Astrocyte (in vitro differentiated cells and primary cell): Measurements from ENCODE around the gene PLAAT2. TPM values are rescaled to one million over a fixed set of nuclear protein-coding genes. Genes with fewer than 3 reads are reported as not detected.

ENCODE experiments used
- DNase-seq: peaks from one replicate; pipeline ENCODE4 v3.0.0-alpha.2; 2010; ENCODE audit warnings: low read depth
- FAIRE-seq: peaks from 2 replicates; lab custom pipeline; 2011; peaks lifted over from hg19 to GRCh38; lab: Jason Lieb, UNC
- H2AFZ ChIP-seq: 2 replicates; pipeline ENCODE4 v1.6.0; 2012; ENCODE audit warnings: low read depth, low read length, inconsistent platforms
- H3K27ac ChIP-seq: 2 replicates; pipeline ENCODE4 v1.5.1; 2011; ENCODE audit warnings: low read depth, low read length, inconsistent platforms
- H3K27me3 ChIP-seq: 2 replicates; pipeline ENCODE4 v1.6.0; 2011; ENCODE audit warnings: low read length, inconsistent platforms; ENCODE audit not compliant: insufficient read depth
- H3K36me3 ChIP-seq: 2 replicates; pipeline ENCODE4 v1.5.1; 2011; ENCODE audit warnings: low read length, inconsistent platforms; ENCODE audit not compliant: insufficient read depth
- H3K4me1 ChIP-seq: 2 replicates; pipeline ENCODE4 v1.5.1; 2011; ENCODE audit warnings: low read length, inconsistent platforms; ENCODE audit not compliant: insufficient read depth
- H3K4me2 ChIP-seq: 2 replicates; pipeline ENCODE4 v1.6.0; 2012; ENCODE audit warnings: low read length, inconsistent platforms
- H3K4me3 ChIP-seq: 2 replicates; pipeline ENCODE4 v1.5.1; 2011; ENCODE audit warnings: low read depth, mild to moderate bottlenecking, low read length, inconsistent platforms; ENCODE audit not compliant: insufficient read depth
- H3K79me2 ChIP-seq: 2 replicates; pipeline ENCODE4 v1.6.0; 2012; ENCODE audit warnings: mild to moderate bottlenecking, low read length, inconsistent platforms; ENCODE audit not compliant: insufficient read depth
- H3K9ac ChIP-seq: 2 replicates; pipeline ENCODE4 v1.6.0; 2012; ENCODE audit warnings: mild to moderate bottlenecking, low read length, inconsistent platforms
- H3K9me3 ChIP-seq: 2 replicates; pipeline ENCODE4 v1.5.1; 2012; ENCODE audit warnings: low read depth, mild to moderate bottlenecking, low read length, inconsistent platforms; ENCODE audit not compliant: insufficient read depth
- H4K20me1 ChIP-seq: 2 replicates; pipeline ENCODE4 v1.6.0; 2012; ENCODE audit warnings: low read length, inconsistent platforms; ENCODE audit not compliant: insufficient read depth
- H3K27ac Mint-ChIP-seq: one replicate; pipeline ENCODE4 v1.8.0; 2021; ENCODE audit warnings: mild to moderate bottlenecking, mixed read lengths; ENCODE audit not compliant: unreplicated experiment
- H3K27me3 Mint-ChIP-seq: one replicate; pipeline ENCODE4 v1.8.0; 2021; ENCODE audit warnings: low read depth, mixed read lengths; ENCODE audit not compliant: unreplicated experiment
- H3K36me3 Mint-ChIP-seq: one replicate; pipeline ENCODE4 v1.8.0; 2021; ENCODE audit warnings: low read depth, mixed read lengths; ENCODE audit not compliant: unreplicated experiment
- H3K4me1 Mint-ChIP-seq: one replicate; pipeline ENCODE4 v1.8.0; 2021; ENCODE audit warnings: low read depth, mixed read lengths; ENCODE audit not compliant: unreplicated experiment
- H3K4me3 Mint-ChIP-seq: one replicate; pipeline ENCODE4 v1.8.0; 2021; ENCODE audit warnings: mild to moderate bottlenecking, moderate library complexity, mixed read lengths; ENCODE audit not compliant: unreplicated experiment
- H3K9me3 Mint-ChIP-seq: one replicate; pipeline ENCODE4 v1.8.0; 2021; ENCODE audit warnings: mild to moderate bottlenecking, mixed read lengths; ENCODE audit not compliant: unreplicated experiment
- CTCF ChIP-seq: IDR thresholded peaks from 2 replicates; pipeline ENCODE4 v1.5.1; 2011; ENCODE audit warnings: low read depth, mild to moderate bottlenecking, inconsistent platforms, low read length, moderate library complexity; ENCODE audit not compliant: insufficient read depth
- EZH2 ChIP-seq: IDR thresholded peaks from 2 replicates; pipeline ENCODE4 v1.6.1; 2012; ENCODE audit warnings: mild to moderate bottlenecking, low read length, inconsistent platforms; ENCODE audit not compliant: insufficient read depth
- total RNA-seq: library from RNA; stranded (reverse); gene quantifications from 2 replicates; pipeline ENCODE4 v1.2.1, GENCODE V29; 2021

PLAAT2 gene
- total RNA-seq, 1 donor from 2014 or later: 0.52 TPM

DNA sequence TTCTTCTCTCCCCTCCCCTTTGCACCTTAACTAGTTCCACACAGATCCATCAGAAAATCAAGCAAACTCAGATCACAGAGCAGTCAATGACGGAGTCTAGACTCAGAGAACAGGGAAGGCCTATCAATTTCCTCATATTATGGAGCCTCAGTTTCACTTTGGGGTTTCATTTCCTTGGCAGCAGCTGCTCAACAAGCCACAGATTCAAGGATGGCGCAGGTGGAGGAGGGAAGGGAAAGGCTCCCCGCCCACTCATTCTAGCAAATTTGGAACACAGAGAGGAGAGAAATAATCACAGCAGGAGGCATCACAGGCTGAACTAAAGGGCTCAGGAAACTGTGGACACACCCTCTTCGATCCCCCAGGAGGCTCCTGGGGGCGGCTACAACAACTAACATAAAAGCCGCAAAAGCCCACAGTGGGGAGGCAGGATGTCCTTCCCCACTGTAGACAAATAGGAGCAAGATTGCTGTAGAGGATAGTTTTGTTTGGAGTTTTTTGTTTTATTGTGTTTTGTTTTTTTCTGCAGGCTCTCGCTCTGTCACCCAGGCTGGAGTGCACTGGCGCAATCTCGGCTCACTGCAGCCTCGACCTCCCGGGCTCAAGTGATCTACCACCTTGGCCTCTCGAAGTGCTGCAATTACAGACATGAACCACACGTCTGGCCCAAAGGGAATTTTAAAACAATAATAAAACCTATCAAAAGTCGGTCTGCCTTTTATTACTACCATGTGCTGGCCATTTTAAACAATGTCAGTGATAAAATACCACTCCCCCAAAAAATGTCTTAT is 47.6 kb upstream of the PLAAT2 start:
- TF ChIP-seq CTCF: no peak
- TF ChIP-seq EZH2: no peak
- H3K79me2 ChIP-seq: peaks cover 3% of the 10 kb centered on the region
- Mint-ChIP-seq H3K4me1 (peaks cover 29% of the 10 kb centered on the region), H3K4me3 (no peak overlapping the region), H3K27me3 (peaks cover 2% of the 10 kb centered on the region), H3K9me3 (no peaks in the 10 kb centered on the region), H3K36me3 (no peaks in the 10 kb centered on the region), H3K27ac (no peak overlapping the region)
- H3K4me2 ChIP-seq: peak overlapping the region; percentile 63
- H3K9me3 ChIP-seq: no peaks in the 10 kb centered on the region
- H3K27me3 ChIP-seq: no peaks in the 10 kb centered on the region
- no peaks in the 10 kb centered on the region for H3K36me3 ChIP-seq
- no peaks in the 10 kb centered on the region for H4K20me1 ChIP-seq
- H3K27ac ChIP-seq: no peak overlapping the region
- H3K9ac ChIP-seq: no peak overlapping the region
- DNase-seq: peak; percentile 9
- no peak overlapping the region for H3K4me3 ChIP-seq
- H2AFZ ChIP-seq: no peak overlapping the region
- no peak for FAIRE-seq
- peaks cover 40% of the 10 kb centered on the region for H3K4me1 ChIP-seq

GRCh38 chr11:63609971-63610580 is 46.9 kb upstream of the PLAAT2 start:
- no peaks in the 10 kb centered on the region for H4K20me1 ChIP-seq
- peaks cover 2% of the 10 kb centered on the region for H3K27me3 Mint-ChIP-seq
- H3K4me3 Mint-ChIP-seq: no peak overlapping the region
- peak overlapping the region; percentile 33 for H3K9ac ChIP-seq
- H3K79me2 ChIP-seq: peaks cover 3% of the 10 kb centered on the region
- TF ChIP-seq CTCF (no peak), EZH2 (no peak)
- H3K4me1 Mint-ChIP-seq: peaks cover 29% of the 10 kb centered on the region
- peak; percentile 47 for DNase-seq
- H3K4me1 ChIP-seq: peaks cover 40% of the 10 kb centered on the region
- peak overlapping the region; percentile 63 for H3K4me2 ChIP-seq
- no peaks in the 10 kb centered on the region for H3K36me3 Mint-ChIP-seq
- no peaks in the 10 kb centered on the region for H3K9me3 Mint-ChIP-seq
- no peak for FAIRE-seq
- no peaks in the 10 kb centered on the region for H3K36me3 ChIP-seq
- H3K27ac ChIP-seq: no peak overlapping the region
- peak overlapping the region; percentile 3 for H3K27ac Mint-ChIP-seq
- H3K4me3 ChIP-seq: no peak overlapping the region
- H3K27me3 ChIP-seq: no peaks in the 10 kb centered on the region
- H2AFZ ChIP-seq: no peak overlapping the region
- no peaks in the 10 kb centered on the region for H3K9me3 ChIP-seq
